ENCODE results near the gene DUSP5.

Gene DUSP5

GRCh38 chr10:110510730-110511129, 13.0 kb downstream of the DUSP5 start:
- TF ChIP-seq, protein P1, sequence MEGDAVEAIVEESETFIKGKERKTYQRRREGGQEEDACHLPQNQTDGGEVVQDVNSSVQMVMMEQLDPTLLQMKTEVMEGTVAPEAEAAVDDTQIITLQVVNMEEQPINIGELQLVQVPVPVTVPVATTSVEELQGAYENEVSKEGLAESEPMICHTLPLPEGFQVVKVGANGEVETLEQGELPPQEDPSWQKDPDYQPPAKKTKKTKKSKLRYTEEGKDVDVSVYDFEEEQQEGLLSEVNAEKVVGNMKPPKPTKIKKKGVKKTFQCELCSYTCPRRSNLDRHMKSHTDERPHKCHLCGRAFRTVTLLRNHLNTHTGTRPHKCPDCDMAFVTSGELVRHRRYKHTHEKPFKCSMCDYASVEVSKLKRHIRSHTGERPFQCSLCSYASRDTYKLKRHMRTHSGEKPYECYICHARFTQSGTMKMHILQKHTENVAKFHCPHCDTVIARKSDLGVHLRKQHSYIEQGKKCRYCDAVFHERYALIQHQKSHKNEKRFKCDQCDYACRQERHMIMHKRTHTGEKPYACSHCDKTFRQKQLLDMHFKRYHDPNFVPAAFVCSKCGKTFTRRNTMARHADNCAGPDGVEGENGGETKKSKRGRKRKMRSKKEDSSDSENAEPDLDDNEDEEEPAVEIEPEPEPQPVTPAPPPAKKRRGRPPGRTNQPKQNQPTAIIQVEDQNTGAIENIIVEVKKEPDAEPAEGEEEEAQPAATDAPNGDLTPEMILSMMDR (IDR thresholded peaks at IDR 0.05) = no peak

GRCh38 chr10:110511734-110512449, 14.2 kb downstream of the DUSP5 start:
- TF ChIP-seq, protein P1 (IDR thresholded peaks at IDR 0.05) = no peak

GRCh38 chr10:110512461-110513187, 14.9 kb downstream of the DUSP5 start:
- TF ChIP-seq, protein P1 (IDR thresholded peaks at IDR 0.05) = no peak

DNA sequence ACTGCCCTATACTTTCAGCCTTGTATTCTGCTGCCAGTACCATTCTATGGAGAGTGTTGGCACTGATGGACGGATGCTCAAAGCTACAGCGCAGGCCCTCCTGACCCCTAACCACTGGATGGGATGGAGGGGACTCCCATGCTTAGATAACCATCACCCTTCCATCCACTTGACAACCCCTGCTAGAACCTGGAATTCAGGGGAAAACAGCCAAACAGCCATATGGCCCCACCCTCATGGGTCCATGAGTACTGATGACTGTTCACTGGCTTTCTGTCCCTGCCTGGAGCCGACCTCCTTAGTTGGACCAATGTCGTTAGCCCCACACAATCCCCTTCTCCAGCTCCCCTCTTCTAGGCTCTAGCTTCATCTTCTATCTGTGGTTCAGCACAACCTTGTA, 16.2 kb downstream of the DUSP5 start:
- TF ChIP-seq, protein P1 (IDR thresholded peaks at IDR 0.05) = no peak

- TF ChIP-seq, protein P1 (IDR thresholded peaks at IDR 0.05) = no peak
Measured at GRCh38 chr10:110514848-110515247, 17.1 kb downstream of the DUSP5 start.

DNA sequence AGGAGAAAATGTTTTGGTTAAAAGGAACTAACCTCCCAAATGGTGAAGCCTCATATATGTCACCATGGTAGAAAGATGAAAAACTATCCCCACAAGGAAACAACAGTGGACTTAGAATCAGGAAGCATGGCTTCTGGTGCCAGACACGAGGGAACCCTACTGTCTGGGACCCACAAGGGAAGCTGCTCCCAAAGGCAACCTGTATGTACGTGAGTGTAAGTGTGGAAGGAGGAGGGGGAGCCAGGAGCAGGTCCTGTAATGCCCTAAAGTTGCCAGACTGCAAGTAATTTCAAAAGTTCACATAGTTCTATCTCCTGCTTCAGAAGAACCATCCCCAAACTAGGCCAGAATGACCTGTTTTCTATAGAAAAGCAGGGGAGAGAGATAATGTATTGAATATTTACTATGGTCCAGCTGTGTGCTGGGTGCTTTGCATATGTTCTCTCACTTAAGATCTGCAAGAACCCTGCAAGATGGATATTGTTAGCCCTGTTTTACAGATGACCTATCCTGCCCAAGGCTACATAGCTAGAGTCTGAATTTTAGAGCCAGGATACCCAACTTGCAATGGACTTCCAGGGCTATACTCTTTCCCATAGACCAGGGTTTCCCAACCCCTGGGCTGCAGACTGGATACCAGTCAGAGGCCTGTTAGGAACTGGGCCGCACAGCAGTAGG, 19.2 kb downstream of the DUSP5 start:
- TF ChIP-seq, protein P1 (IDR thresholded peaks at IDR 0.05) = no peak

DNA sequence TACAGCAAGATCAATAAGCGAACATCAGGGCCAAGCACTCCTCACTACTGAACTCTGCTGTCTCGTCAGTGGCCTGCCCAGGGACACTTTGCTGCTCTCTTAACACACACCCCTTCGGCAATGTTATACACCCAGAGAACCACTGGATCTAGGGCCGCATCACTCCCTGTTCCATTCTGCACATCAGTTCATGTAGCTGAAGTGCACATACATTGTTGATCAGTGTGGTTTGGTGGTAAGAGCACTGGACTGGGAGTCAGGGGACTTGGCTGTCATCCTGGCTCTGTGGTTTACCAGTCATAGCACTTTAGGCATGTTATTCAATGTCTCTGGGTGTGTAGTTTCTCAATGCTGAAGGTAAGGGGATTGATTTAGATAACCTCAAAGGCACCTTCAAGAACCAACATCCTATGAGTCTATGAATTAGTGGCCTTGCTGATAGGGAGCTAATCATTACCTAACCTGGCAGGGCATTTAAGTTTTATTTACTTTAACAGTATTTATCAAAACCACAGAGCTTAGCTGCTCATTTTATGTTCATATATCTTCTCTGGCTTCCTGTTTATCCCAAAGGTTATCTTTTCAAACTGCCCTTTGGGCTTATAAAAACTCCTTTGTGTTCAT, 24.8 kb downstream of the DUSP5 start:
- TF ChIP-seq, protein P1 (IDR thresholded peaks at IDR 0.05) = no peak

Data from LNCAP (cell line).